ENCODE results near the gene OR52K2. TPM values are rescaled to one million over a fixed set of nuclear protein-coding genes. Genes with fewer than 3 reads are reported as not detected.

The OR52K2 gene
- total and polyA plus RNA-seq, 4 donors: not detected

- no peaks in the 10 kb centered on the region for H3K9me3 ChIP-seq (ENCODE audit: control insufficient read depth, low read length)
- no peaks in the 10 kb centered on the region for H3K4me1 ChIP-seq (ENCODE audit: control insufficient read depth in 1 of 2, insufficient read depth in 2 of 2, low read length in 2 of 2)
- no peak for DNase-seq
- H3K4me3 ChIP-seq (ENCODE audit: low read length in 2 of 2): no peak overlapping the region
- H3K27me3 ChIP-seq (ENCODE audit: control insufficient read depth in 1 of 2, insufficient read depth in 2 of 2, low read length in 1 of 2): no peaks in the 10 kb centered on the region
- no peak overlapping the region for H3K27ac ChIP-seq (ENCODE audit: low read depth in 1 of 2, low read length in 2 of 2)
- WGBS, 2 donors: 49 to 56% methylated on average over 3 of the region's 3 CpGs
- no peak for ATAC-seq (ENCODE audit: low FRiP score)
- no peaks in the 10 kb centered on the region for H3K36me3 ChIP-seq (ENCODE audit: control insufficient read depth in 1 of 2, insufficient read depth in 2 of 2, low read length in 1 of 2)
- intact Hi-C loops (cut with DNase I): no loop called here
Measured at GRCh38 chr11:4443232-4443891, 5.7 kb upstream of the OR52K2 start.

DNA sequence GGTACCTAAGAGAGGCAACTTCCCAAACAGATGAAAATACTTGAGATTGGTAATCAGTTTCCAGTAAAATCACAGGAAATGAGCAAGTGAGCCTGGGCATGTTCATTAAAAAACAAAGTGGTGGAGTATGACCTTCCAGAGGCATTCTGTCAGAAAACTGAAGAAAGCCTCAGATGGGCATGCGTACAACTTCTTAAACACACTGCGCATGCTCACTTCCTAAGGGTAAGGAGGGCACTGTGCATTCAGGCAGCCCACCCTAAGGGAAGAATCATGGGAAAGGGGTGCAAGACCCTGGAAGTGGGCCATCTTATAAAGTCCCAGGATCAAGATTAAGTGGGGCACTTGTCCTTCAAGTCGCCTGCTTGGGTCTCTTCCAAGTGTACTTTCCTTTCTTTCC lies 4.0 kb downstream of the OR52K2 start:
- DNase-seq (no peak), ATAC-seq (ENCODE audit: low FRiP score) (no peak)
- intact Hi-C loops (cut with DNase I): no loop called here
- WGBS, 2 donors: 86 to 90% methylated on average over 3 of the region's 3 CpGs
- H3K27ac ChIP-seq (ENCODE audit: low read depth in 1 of 2, low read length in 2 of 2): no peak overlapping the region
- H3K9me3 ChIP-seq (ENCODE audit: control insufficient read depth, low read length): peaks cover 3% of the 10 kb centered on the region
- no peaks in the 10 kb centered on the region for H3K36me3 ChIP-seq (ENCODE audit: control insufficient read depth in 1 of 2, insufficient read depth in 2 of 2, low read length in 1 of 2)
- H3K27me3 ChIP-seq (ENCODE audit: control insufficient read depth in 1 of 2, insufficient read depth in 2 of 2, low read length in 1 of 2): no peaks in the 10 kb centered on the region
- H3K4me1 ChIP-seq (ENCODE audit: control insufficient read depth in 1 of 2, insufficient read depth in 2 of 2, low read length in 2 of 2): no peaks in the 10 kb centered on the region
- no peak overlapping the region for H3K4me3 ChIP-seq (ENCODE audit: low read length in 2 of 2)

DNA sequence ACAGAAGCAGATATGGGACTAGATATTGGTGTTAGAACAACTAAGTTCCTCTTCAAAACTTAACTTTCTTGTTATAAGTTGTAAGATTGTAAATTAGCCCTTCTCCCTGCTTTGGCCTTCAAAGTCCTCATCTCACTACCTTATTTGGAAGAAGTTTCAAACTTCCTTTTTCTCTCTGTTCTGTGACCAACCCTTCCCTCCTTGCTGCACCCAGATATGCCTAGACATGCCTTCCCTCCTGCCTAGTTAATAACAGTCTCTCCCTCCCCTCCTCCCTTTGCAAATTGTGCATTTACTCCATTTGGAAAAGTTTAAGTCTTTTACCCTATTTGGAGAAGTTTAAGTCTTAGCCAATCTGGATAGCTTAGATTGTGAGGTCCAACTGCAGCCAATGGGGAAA lies 4.9 kb downstream of the OR52K2 start:
- H3K36me3 ChIP-seq (ENCODE audit: control insufficient read depth in 1 of 2, insufficient read depth in 2 of 2, low read length in 1 of 2): no peaks in the 10 kb centered on the region
- intact Hi-C loops (cut with DNase I): no loop called here
- DNase-seq (no peak), ATAC-seq (ENCODE audit: low FRiP score) (no peak)
- H3K4me3 ChIP-seq (ENCODE audit: low read length in 2 of 2): no peak overlapping the region
- H3K27ac ChIP-seq (ENCODE audit: low read depth in 1 of 2, low read length in 2 of 2): no peak overlapping the region
- H3K9me3 ChIP-seq (ENCODE audit: control insufficient read depth, low read length): peaks cover 3% of the 10 kb centered on the region
- no peaks in the 10 kb centered on the region for H3K27me3 ChIP-seq (ENCODE audit: control insufficient read depth in 1 of 2, insufficient read depth in 2 of 2, low read length in 1 of 2)
- H3K4me1 ChIP-seq (ENCODE audit: control insufficient read depth in 1 of 2, insufficient read depth in 2 of 2, low read length in 2 of 2): no peaks in the 10 kb centered on the region

DNA sequence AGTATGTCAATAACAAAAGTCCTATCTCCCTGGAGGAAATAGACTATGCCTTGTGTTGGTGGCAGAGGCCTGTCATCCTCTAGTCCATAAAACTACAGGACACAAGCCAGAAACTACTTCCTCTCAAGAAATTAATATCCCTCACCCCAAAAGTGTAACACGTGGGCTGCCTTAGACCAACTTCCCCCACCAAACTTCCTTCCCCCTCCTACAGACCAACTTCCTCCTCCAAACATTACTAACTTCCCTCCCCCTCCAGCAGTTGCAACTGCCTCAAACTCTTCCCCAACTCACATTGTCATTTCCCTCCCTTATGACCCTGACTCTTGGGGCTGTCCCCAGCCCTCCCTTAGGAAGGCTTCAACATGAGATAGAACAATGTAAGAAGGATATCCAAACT lies 6.3 kb downstream of the OR52K2 start:
- 38 to 47% methylated on average over 1 of the region's 1 CpG for WGBS, 2 donors
- intact Hi-C loops (cut with DNase I): no loop called here
- Histone ChIP-seq H3K9me3 (ENCODE audit: control insufficient read depth, low read length) (peaks cover 3% of the 10 kb centered on the region), H3K4me1 (ENCODE audit: control insufficient read depth in 1 of 2, insufficient read depth in 2 of 2, low read length in 2 of 2) (no peaks in the 10 kb centered on the region), H3K36me3 (ENCODE audit: control insufficient read depth in 1 of 2, insufficient read depth in 2 of 2, low read length in 1 of 2) (no peaks in the 10 kb centered on the region), H3K4me3 (ENCODE audit: low read length in 2 of 2) (no peak overlapping the region), H3K27me3 (ENCODE audit: control insufficient read depth in 1 of 2, insufficient read depth in 2 of 2, low read length in 1 of 2) (no peaks in the 10 kb centered on the region), H3K27ac (ENCODE audit: low read depth in 1 of 2, low read length in 2 of 2) (no peak overlapping the region)
- ATAC-seq (ENCODE audit: low FRiP score): peak; percentile 60
- peak in 1 of 2 donors; percentile 50 for DNase-seq

GRCh38 chr11:4459500-4459899 lies 10.4 kb downstream of the OR52K2 start:
- 34 to 37% methylated on average over 4 of the region's 4 CpGs for WGBS, 2 donors
- H3K4me1 ChIP-seq (ENCODE audit: control insufficient read depth in 1 of 2, insufficient read depth in 2 of 2, low read length in 2 of 2): no peaks in the 10 kb centered on the region
- H3K36me3 ChIP-seq (ENCODE audit: control insufficient read depth in 1 of 2, insufficient read depth in 2 of 2, low read length in 1 of 2): no peaks in the 10 kb centered on the region
- no peak overlapping the region for H3K4me3 ChIP-seq (ENCODE audit: low read length in 2 of 2)
- DNase-seq (no peak), ATAC-seq (ENCODE audit: low FRiP score) (peak; percentile 48)
- intact Hi-C loops (cut with DNase I): no loop called here
- H3K27ac ChIP-seq (ENCODE audit: low read depth in 1 of 2, low read length in 2 of 2): no peak overlapping the region
- H3K9me3 ChIP-seq (ENCODE audit: control insufficient read depth, low read length): peaks cover 2% of the 10 kb centered on the region
- H3K27me3 ChIP-seq (ENCODE audit: control insufficient read depth in 1 of 2, insufficient read depth in 2 of 2, low read length in 1 of 2): peaks cover 0 to 1% of the 10 kb centered on the region in 2 donors

- H3K27ac ChIP-seq (ENCODE audit: low read depth in 1 of 2, low read length in 2 of 2): no peak overlapping the region
- no peak for DNase-seq
- no peak overlapping the region for H3K4me3 ChIP-seq (ENCODE audit: low read length in 2 of 2)
- WGBS, 2 donors: 83 to 85% methylated on average over 4 of the region's 4 CpGs
- H3K27me3 ChIP-seq (ENCODE audit: control insufficient read depth in 1 of 2, insufficient read depth in 2 of 2, low read length in 1 of 2): peaks cover 0 to 1% of the 10 kb centered on the region in 2 donors
- H3K4me1 ChIP-seq (ENCODE audit: control insufficient read depth in 1 of 2, insufficient read depth in 2 of 2, low read length in 2 of 2): no peaks in the 10 kb centered on the region
- no peaks in the 10 kb centered on the region for H3K36me3 ChIP-seq (ENCODE audit: control insufficient read depth in 1 of 2, insufficient read depth in 2 of 2, low read length in 1 of 2)
- H3K9me3 ChIP-seq (ENCODE audit: control insufficient read depth, low read length): peaks cover 2% of the 10 kb centered on the region
- intact Hi-C loops (cut with DNase I): no loop called here
- ATAC-seq (ENCODE audit: low FRiP score): no peak
Measured at GRCh38 chr11:4460151-4460550, 11.1 kb downstream of the OR52K2 start.

DNA sequence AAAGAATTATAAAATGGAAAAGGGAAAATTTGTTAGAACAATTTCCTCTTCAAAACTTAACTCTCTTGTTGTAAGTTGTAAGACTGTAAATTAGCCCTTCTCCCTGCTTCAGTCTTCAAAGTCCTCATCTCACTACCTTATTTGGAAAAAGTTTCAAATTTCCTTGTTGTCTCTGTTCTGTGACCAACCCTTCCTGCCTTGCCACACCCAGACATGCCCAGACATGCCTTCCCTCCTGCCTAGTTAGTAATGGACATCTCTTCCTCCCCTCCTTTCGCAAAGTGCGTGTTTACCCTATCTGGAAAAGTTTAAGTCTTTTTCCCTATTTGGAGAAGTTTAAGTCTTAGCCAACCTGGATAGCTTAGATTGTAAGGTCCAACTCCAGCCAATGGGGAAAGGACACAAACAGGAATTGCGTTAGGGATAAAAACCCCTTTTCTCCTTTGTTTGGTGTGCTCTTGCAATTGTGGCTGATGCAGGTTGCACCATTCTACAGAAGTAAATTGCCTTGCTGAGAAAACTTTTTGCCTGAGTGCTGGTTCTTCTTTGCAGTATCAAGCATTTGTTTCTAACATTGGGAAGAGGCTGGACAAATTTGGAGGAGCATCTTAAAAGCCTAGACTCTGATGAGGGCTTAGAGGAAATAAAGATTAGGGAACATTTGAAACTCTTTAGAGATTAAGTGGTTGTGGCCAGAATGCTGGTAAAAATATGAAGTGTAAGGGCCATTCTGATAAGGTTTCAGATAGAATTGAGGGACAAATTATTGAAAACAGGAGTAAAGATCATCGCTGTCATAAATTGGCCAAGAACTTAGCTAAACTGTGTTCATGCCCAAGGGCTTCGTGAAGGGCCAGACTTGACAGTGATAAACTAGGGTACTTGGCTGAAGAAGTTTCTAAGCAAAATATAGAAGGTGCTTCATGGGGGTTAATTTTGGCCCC lies 15.4 kb downstream of the OR52K2 start:
- WGBS, 2 donors: 85 to 91% methylated on average over 5 of the region's 5 CpGs
- H3K4me3 ChIP-seq (ENCODE audit: low read length in 2 of 2): no peak overlapping the region
- no peak for ATAC-seq (ENCODE audit: low FRiP score)

GRCh38 chr11:4465407-4465806 lies 16.3 kb downstream of the OR52K2 start:
- ATAC-seq (ENCODE audit: low FRiP score) (no peak), DNase-seq (no peak)
- Histone ChIP-seq H3K27ac (ENCODE audit: low read depth in 1 of 2, low read length in 2 of 2) (no peak overlapping the region), H3K4me3 (ENCODE audit: low read length in 2 of 2) (no peak overlapping the region), H3K27me3 (ENCODE audit: control insufficient read depth in 1 of 2, insufficient read depth in 2 of 2, low read length in 1 of 2) (peaks cover 0 to 1% of the 10 kb centered on the region in 2 donors), H3K9me3 (ENCODE audit: control insufficient read depth, low read length) (peaks cover 2% of the 10 kb centered on the region), H3K36me3 (ENCODE audit: control insufficient read depth in 1 of 2, insufficient read depth in 2 of 2, low read length in 1 of 2) (no peaks in the 10 kb centered on the region), H3K4me1 (ENCODE audit: control insufficient read depth in 1 of 2, insufficient read depth in 2 of 2, low read length in 2 of 2) (no peaks in the 10 kb centered on the region)
- intact Hi-C loops (cut with DNase I): no loop called here
- 79 to 81% methylated on average over 1 of the region's 1 CpG for WGBS, 2 donors

More for the DNA sequence above, 15.4 kb downstream of the OR52K2 start:
- H3K27ac ChIP-seq (ENCODE audit: low read depth in 1 of 2, low read length in 2 of 2): no peak overlapping the region
- peaks cover 0 to 1% of the 10 kb centered on the region in 2 donors for H3K27me3 ChIP-seq (ENCODE audit: control insufficient read depth in 1 of 2, insufficient read depth in 2 of 2, low read length in 1 of 2)
- intact Hi-C loops (cut with DNase I): no loop called here
- no peaks in the 10 kb centered on the region for H3K4me1 ChIP-seq (ENCODE audit: control insufficient read depth in 1 of 2, insufficient read depth in 2 of 2, low read length in 2 of 2)
- H3K9me3 ChIP-seq (ENCODE audit: control insufficient read depth, low read length): peaks cover 2% of the 10 kb centered on the region
- DNase-seq: no peak
- H3K36me3 ChIP-seq (ENCODE audit: control insufficient read depth in 1 of 2, insufficient read depth in 2 of 2, low read length in 1 of 2): no peaks in the 10 kb centered on the region
